Effector CD8-positive, alpha-beta T cell (primary cell): Measurements from ENCODE around the gene SLC25A24.
"Not testable (repeated sequence)": the region's sequence is repeated elsewhere in the genome, so short reads cannot be mapped to it uniquely, and the experiment has no call there.

Experiments used
- DNase-seq: peaks from one replicate; lab custom pipeline; 2025; lab: John Stamatoyannopoulos, UW
- total RNA-seq, 4 experiments: gene quantifications; one replicate each; lab custom pipeline; 2026; lab: John Stamatoyannopoulos, UW

The SLC25A24 gene
- total RNA-seq = 20.5 to 53.4 (median 49.4) reads per million in 4 experiments

DNA sequence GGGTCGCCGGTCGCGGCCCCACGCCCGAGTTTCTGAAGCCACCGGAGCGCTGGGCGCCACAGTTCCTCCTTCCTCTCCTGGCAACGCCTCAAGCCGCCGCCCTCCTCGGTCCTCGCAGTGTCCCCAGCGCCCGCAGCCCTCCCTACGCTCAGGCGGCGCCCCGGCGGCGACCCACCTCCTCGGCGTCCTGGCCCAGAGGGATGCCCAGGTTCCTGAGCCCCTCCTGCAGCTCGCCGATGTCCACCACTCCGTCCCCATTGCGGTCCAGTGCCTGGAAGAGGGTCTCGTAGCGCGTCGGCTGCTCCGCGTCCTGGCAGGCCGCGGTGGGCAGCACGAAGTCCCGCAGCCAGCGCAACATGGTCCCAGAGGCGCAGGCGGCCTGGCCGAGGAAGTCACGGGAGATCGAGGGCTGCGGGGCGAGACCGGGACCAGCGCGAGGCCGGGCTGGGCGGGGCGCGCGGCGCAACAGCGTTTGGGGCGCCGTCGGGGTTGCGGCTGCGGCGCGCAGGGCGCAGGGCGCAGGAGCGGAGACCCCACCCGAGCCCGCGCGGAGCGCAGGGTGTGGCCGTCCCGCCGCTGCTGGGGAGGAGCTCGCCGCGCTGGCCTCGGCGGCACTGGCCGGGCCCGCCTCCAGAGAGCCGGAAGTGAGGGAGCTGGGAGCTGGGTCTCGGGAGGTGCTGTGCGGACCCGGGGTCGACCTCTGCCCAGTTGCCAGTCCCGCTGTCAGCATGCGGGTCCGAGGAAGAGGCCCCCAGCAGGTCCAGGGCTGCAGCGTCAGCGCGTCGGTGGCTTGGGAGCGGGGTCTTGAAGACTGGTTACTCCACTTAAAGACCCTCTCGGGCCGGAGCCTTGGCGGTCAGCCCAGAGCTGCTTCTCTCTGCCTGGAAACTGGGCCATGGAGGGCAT lies at the start of gene SLC25A24:
TSS of gene SLC25A24 (minus strand) at position 563 of the 906 bp plus-strand sequence. CDS start at position 358, 205 bp downstream.
- peak; percentile 46 for DNase-seq

DNA sequence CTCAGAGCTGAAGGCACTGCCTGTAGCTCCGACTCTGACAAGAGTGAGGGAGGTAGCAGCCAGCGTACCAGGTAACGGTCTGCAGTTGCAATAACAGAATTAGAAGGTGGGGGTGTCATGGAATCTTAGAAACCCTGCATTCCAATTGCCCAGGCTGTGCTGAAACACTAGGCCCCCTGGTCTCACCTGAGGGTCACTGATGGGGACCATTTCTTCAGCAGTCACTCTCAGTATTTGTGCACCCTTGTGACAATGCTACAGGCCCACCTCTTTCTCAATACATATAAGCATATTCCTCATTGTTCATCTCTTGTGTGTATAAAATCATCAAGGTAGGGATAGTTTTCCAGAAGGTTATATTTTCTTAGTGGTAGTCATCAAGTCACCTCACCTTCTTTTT lies 43.8 kb upstream of the SLC25A24 start, which contains the start of gene NBPF4:
TSS of gene NBPF4 (minus strand) at position 101 of the 400 bp plus-strand sequence. CDS start 315 bp downstream, outside the sequence.
- not testable (repeated sequence) for DNase-seq

DNA sequence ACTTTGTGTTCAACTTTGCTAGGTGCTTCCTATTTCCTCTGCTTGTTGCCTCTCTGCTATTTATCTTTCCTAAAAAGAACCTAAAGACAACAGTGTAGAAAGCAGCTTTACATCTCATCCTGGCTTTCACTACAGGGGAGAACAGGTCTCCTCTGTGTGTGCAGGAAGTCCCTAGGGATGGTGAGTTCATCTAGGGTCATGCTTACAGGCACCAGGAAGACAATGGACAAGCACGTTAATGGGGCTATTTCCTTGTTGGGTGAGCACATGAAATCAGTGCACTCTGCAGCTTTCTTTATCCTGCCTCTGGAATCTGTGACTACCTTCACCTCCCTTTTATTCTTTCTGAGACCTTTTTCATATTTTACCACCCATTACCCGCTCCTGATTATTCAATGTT lies 39.3 kb upstream of the SLC25A24 start:
- not testable (repeated sequence) for DNase-seq

DNA sequence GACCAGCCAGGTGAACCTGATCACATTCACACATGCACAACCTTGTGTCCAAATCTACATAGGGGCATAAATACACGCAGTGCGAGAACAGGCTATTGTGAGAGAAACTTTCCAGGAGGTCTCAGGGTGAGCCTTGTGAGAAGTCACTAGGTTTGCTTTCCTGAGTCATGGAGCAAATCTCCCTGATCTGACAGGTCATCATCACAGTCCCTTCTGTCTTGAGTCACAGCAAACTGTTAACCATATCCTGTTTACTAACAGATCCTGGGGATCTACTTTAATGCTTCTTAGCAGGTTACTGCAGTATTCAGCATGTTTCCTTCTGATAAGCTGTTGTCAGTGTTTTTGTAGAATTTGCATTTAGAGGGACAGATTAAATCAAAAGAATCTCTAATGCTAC lies 35.2 kb upstream of the SLC25A24 start:
- not testable (repeated sequence) for DNase-seq

DNA sequence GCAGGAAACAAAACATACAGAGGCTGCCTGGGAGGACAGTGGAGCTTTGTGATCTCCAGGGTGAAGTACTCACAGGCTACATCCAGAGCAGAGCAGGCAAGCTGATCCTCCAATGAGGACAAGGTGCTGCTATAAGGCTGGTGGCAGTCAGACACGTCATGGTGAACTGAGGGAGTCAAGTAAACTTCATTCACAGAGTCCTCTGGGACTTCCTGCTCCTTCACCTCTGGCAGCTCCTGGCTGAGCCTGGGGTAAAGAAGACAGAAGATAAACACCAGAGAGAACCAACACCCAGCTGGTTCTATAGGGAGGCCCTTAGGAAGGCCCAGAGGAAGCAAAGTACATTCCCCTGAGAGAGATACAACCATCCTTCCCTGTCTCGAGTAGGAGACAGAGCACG lies 32.0 kb upstream of the SLC25A24 start:
- DNase-seq = not testable (repeated sequence)

DNA sequence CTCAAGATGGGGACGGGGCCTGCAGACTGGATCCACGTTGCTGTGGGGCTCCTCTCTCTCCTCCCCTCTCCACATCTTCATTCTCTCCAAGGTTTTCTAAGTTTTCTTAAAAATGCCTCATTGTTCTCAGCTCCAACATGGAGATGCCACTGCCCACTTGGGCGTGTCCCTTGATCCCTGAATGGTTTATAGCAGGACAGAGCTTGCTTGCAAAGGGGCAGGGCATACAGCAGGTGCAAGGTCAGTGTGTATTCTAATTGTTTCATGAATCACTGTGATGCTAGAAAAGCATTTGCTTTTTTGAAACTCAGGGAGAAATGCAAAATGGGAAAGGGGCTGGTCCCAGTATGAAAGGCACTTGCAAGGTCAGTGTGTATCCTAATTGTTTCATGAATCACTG lies 29.8 kb upstream of the SLC25A24 start:
- not testable (repeated sequence) for DNase-seq

DNA sequence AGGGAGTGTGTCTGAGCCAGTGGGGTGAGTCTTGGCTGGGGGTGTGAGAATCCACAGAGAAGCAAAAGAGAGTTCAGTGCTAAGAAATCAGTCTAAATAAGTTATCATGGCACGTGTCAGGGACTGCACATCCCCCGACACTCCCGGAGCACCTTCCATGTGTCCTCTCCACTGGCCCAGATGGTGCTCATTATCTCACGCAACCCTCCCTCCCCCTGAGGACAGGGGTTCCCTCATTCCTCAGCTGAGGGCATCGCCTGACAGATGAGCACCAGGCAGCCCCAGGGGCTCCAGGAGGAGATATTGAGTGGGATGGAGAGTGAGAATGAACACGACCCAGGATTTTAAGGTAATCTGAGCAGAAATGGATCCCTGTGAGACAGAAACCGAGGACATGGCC lies 27.6 kb upstream of the SLC25A24 start:
- DNase-seq = not testable (repeated sequence)

DNA sequence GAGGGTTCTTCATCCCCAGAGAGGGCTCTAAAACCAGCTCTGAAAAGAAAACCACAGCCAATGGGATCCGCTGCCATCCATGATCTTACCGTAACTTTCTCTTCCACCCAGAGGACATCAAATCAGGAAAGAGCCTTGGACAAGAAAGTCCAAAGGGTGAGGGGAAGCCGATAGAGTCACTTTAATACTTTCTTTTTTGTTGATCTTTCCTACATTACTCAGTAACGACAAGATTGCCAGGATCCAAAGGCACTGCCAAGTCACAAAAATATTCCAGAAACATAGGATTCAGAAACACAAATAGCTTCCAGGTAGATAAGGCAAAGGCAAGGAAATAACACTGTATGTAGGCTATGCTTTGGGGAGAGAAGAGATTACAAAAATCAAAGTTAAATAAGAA lies 26.7 kb upstream of the SLC25A24 start:
- DNase-seq = not testable (repeated sequence)

DNA sequence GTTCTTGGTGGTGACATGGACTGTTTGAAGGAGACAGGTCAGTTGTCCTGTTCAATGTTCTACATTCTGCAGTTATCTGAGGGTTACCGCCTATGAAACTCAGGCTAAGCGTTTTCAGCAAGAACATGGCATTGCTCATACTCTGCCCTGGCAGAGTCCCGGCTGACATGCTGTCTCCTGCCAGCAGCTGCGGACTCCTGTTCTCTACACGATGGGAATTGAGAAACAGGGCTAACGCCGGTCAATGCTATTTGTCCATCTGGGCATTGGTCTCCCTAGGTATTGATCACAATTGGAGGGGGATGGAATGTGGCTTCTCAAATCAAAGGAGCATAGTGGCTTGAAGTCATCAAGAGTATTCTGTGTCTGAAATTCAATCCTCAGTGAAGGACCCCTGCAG lies 23.1 kb upstream of the SLC25A24 start:
- DNase-seq = not testable (repeated sequence)

DNA sequence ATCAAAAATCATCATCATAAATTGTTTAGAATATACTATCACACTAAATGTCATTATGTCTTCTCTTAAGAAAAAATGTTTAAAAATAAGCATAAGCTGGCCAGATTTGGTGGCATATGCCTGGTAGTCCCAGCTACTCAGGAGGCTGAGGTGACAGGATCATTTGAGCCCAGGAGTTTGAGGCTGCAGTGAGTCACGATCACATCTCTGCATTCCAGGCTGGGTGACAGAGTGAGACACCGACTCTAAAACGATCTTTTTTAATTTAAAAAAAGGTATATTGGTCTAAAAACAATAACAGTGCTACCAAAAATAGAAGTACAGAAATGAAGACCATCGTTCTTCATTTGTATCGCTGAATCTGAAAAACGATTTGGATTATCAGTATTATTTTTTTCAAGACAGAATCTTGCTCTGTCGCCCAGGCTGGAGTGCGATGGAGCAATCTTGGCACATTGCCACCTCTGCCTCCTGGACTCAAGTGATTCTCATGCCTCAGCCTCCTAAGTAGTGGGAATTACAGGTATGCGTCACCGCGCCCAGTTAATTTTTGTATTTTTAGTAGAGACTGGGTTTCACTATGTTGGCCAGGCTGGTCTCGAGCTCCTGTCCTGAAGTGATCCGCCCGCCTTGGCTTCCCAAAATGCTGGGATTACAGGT lies 17.5 kb upstream of the SLC25A24 start:
- DNase-seq = not testable (repeated sequence)

DNA sequence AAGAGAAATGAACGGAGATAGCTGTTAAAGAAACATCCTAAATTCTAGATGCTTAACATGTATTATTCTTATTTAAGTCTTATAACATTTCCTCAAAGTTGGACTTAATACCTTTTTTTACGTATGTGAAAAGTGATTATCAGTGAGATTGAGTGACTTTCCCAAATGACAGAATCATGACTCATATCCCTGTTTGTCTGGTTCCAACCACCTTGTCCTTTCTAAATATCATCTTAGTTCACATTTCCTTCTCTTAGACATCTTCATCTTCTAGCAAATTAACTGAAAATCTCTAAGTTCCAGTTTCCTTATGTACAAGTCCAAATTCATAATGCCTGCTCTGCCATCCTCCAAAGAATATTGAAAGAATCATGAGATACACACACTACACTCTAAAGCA lies 16.9 kb upstream of the SLC25A24 start:
- DNase-seq = not testable (repeated sequence)

DNA sequence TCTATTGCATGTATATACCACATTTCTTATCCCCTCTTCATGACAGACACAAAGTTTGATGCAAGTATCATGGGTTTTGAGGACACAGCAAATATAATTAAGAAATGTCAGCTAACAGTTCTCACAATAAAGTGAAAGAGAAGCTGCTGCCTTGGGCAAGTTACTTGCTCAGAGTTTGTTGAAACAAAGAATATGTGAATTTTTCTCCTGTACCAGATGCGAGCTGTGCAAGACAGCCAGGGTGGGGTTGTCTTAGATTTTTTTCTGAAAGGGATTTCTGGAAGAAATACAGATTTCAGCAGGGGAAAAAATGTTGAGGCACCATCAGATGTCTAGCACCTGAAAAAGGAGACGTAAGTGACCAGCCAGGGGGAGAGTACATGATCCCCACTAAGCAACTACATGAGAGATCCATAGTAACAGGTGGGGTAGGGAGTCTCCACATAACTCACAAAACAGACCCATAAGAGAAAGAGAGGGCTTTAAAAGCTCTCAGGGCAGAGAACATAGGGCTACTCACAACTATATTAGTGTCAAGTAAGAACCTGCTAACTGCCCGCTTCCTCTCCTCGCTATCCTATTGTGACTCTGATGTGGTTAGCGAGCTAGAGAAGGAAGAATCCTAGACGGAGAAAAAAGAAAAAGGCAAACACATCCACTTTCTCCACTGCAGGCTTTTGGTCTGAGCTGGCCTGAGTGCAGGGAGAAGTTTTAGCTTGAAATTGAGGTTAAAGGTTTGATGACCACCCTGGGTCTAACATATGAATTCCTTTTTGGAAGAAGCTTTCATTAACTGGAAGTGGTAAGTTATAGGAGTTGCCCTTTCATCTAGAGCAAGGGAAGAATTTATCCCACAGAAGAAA lies 16.1 kb upstream of the SLC25A24 start:
- not testable (repeated sequence) for DNase-seq

DNA sequence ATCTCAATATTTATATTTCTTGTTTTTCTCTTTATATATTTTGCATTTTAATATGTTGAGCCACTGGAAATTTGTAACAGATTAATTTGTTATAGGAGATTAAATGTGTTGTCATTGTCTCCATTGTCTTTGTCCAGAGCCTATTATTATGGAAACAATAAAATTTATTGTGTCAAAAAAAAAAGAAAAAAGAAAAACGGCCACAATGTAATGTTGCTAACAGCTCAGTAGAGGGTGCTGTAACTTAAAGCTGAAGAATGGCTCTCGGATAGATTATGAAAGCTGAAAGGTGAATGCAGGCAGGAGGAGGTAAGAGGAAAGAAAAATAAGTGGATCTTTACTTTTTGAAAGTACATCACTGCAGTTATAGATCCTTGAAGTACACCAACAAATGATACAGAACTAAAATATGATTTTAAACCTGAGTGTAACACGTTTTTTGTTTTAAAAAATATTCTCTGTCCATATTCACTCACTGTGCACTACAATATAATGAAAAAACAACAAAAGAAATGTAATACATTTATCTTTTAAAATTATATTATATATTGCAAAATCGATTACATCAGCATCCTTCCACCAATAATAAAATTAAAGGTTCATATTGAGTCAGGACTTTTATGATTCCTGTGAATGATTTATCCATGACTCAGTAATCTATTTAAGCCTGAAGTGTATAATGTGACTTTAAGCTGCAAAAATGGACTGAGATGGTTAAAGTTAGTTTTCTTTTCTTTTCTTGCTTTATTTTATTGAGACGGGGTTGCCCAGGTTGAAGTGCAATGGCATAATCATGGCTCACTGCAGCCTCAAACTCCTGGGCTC lies 14.7 kb upstream of the SLC25A24 start:
- not testable (repeated sequence) for DNase-seq

DNA sequence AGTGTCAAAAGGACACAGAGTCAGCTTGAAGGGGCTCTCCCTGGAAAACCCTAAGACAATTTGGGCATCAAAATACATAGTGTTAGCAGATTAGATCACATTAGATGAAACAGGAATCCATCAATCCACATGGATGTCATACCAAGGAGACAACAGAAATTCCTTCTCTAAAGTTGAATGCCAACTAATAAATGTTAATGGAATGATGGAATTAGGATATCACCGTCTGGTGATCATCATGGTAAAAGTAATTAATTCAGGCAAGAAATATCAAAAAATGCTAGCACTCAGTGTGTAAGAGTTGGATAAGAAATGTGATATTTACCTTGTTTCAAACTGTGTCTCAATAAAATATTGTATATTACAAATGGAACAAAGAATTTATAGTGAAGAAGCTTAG lies 10.9 kb upstream of the SLC25A24 start:
- no peak for DNase-seq

DNA sequence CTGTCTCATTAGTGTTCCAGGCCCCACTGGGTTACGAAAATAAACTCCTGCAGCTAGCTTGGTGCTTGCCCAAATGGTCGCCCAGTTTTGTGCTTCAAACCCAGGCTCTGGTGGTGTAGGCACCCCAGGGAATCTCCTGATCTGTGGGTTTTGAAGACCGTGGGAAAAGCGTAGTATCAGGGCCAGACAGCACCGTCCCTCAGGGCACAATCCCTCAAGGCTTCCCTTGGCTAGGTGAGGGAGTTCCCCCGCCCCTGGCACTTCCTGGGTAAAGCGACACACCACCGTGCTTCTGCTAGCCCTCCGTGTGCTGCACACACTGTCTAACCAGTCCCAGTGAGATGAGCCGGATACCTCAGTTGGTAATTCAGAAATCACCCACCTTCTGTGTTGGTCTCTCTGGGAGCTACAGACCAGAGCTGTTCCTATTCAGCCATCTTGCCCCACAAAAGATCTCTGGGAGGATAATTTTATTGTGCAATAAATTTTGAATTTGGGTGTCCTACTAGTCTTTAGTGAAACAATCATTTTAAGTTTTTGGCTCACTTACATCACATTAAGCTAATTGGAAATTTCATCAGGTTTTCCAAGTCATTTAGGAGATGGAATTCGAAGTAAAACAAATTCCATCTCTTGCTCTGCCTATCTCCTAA lies 9.4 kb upstream of the SLC25A24 start:
- DNase-seq = no peak

DNA sequence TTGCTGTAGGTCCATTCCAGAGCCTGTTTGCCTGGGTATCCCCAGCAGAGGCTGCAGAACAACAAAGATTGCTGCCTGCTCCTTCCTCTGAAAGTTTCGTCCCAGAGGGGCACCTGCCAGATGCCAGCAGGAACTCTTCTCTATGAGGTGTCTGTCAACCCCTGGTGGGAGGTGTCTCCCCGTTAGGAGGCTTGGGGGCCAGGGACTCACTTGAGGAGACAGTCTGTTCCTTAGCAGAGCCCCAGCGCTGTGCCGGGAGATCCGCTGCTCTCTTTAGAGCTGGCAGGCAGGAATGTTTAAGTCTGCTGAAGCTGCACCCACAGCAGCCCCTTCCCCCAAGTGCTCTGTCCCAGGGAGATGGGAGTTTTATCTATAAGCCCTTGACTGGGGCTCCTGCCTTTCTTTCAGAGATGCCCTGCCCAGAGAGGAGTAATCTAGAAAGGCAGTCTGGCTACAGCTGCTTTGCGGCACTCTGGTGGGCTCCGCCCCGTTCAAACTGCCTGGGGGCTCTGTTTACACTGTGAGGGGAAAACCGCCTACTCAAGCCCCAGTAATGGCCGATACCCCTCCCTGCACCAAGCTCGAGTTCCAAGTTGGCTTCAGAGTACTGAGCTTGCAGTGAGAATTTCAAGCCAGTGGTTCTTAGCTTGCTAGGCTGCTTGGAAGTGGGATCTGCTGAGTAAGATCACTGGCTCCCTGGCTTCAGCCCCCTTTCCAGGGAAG lies 8.7 kb upstream of the SLC25A24 start:
- DNase-seq = no peak

DNA sequence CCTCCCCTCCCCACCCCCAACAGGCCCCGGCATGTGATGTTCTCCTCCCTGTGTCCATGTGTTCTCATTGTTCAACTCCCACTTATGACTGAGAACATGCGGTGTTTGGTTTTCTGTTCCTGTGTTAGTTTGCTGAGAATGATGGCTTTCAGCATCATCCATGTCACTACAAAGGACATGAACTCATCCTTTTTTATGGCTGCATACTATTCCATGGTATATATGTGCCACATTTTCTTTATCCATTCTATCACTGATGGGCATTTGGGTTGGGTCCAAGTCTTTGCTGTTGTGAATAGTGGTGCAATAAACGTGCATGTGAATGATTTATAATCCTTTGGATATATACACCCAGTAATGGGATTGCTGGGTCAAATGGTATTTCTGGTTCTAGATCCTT lies 3.4 kb upstream of the SLC25A24 start:
- DNase-seq = not testable (repeated sequence)

DNA sequence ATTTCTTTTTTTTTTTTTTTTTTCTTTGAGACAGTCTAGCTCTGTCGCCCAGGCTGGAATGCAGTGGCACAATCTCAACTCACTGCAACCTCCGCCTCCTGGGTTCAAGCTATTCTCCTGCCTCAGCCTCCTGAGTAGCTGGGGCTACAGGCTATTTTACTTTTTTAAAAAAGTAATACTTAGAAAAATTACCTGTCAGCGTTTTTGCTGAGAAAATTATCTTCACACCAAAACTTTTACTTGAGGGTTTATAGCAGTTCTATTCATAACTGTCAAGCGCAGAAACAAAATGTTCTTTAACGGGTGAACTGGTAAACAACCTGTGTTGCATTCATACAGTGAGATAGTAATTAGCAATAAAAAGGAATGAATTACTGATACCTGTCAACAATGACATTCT lies 1.5 kb upstream of the SLC25A24 start:
- no peak for DNase-seq

DNA sequence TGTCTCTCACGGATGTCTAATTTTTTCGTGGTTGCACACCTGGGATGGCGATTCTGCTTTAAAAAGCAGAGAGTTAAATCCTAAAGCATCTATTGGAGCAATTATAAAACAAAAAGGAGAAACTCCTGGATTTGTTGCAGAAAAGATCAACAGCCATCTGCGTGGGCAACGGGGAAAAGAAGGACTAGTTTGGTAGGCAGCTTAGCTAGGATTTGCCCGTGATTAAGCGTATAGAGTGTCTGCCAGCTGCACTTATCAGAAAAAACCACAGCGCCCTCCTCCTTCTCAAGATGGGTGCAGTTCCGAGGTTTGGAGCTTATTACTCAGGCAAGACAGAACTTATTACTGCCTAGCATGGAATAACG lies 526 bp upstream of the SLC25A24 start:
- DNase-seq = no peak

DNA sequence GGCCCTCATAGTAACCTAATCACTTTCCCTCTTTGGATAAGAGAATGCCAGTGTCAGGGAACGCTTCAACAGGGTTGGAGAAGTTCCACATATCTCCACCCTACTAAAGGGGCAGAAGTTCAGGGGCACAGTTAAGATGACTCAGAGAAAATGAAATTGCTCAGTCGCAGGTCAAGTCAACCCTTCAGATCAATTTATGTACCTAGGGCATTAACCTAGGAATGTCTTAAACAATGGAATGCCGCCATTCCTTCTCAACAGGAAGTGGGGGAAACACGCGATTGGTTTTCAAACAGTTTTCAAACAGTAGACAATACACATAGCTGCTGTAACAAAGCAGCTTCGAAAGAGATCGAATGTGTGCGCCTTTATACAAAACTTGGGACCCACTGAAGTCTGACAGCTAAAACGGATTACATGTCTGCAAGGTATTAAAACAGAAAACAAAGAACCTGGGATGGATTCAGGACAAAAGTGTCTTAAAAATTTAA lies 897 bp downstream of the SLC25A24 start:
- DNase-seq = no peak
